GM19043 (cell line): ENCODE data around the gene CNGA4.
"Not testable (repeated sequence)": the region's sequence is repeated elsewhere in the genome, so short reads cannot be mapped to it uniquely, and the experiment has no call there.

Source experiments
- ATAC-seq: cut with Tn5 transposase; IDR thresholded peaks from one replicate; pipeline ENCODE4 v1.9.1; 2021; ENCODE audit warnings: low read depth; ENCODE audit not compliant: unreplicated experiment

The CNGA4 gene

GRCh38 chr11:6260207-6260726 is 21.4 kb downstream of the CNGA4 start:
- no peak for ATAC-seq

GRCh38 chr11:6263662-6264061 is 24.8 kb downstream of the CNGA4 start:
- ATAC-seq = no peak

GRCh38 chr11:6268820-6269219 is 29.9 kb downstream of the CNGA4 start:
- ATAC-seq = no peak

GRCh38 chr11:6269994-6270393 is 31.1 kb downstream of the CNGA4 start:
- ATAC-seq = no peak

GRCh38 chr11:6270584-6271246 is 31.8 kb downstream of the CNGA4 start:
- ATAC-seq = no peak

- no peak for ATAC-seq
Measured at GRCh38 chr11:6271598-6271997, 32.7 kb downstream of the CNGA4 start.

GRCh38 chr11:6273188-6273587 is 34.3 kb downstream of the CNGA4 start:
- no peak for ATAC-seq

- not testable (repeated sequence) for ATAC-seq
Measured at GRCh38 chr11:6280809-6281208, 41.9 kb downstream of the CNGA4 start.

- no peak for ATAC-seq
Measured at GRCh38 chr11:6283453-6284023, 44.6 kb downstream of the CNGA4 start.

- ATAC-seq = no peak
Measured at GRCh38 chr11:6284250-6284649, 45.4 kb downstream of the CNGA4 start.

- no peak for ATAC-seq
Measured at GRCh38 chr11:6285019-6285418, 46.1 kb downstream of the CNGA4 start.
